ENCODE data around the gene MKKS.
"Not testable (repeated sequence)": the region's sequence is repeated elsewhere in the genome, so short reads cannot be mapped to it uniquely, and the experiment has no call there.

MKKS gene

DNA sequence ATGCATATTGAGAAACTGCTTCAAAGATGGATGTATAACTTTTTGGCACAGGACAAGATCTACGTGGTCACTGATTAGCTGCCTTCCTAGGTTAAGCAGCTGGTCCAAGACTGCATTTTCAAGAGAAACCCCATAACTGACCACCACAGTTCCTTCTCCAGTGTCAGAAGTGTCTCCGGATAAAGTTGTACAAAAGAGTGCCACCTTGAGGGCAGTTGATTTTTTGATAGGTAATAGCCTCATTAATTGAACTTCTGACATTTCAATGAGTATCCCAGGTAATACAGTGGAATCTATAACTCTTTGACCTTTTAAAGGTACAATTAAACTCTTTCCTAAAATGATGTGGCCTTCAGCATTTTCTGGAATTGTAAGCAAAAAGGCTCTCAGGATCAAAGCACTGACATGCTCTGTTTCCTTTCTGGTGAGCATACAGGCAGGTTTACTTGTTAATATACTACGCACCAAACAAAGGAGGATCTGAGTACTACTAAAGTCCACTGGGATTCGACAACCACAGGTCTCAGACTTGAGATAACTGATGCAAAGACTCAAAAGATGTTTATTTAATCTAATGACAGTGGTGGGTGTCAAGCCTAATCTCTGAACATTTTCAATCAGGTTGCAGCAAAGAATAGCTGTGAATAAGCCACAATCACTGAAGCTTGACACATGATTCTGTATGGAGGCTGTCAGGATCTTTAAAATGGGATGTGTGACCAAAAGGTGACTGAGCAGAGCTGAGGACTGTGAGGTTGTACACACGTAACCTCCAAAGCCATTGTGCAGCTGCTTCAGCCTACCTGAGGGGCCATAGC, 21.2 kb downstream of the MKKS start:
- DNase-seq (ENCODE audit: low read depth in 2 of 2), result no peak

DNA sequence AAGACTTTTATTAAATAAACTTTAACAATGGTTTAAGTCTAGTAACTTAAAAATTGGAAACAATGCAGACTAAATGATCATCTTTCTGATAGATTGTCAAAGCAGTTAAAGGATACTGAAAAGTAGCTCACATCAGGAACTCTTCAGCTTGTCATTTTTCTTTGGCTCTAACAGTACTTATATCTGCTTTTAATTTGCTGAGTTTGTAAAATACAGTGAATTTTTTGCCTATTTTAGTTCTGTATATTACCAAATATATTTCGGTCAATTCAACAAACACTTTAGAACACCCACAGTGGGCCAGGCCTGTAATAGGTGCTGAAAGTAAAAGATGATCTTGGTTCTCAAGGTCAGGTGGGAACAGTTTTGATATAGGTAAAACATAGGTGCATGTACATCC, 22.3 kb downstream of the MKKS start:
- DNase-seq (ENCODE audit: low read depth in 2 of 2), result no peak

DNA sequence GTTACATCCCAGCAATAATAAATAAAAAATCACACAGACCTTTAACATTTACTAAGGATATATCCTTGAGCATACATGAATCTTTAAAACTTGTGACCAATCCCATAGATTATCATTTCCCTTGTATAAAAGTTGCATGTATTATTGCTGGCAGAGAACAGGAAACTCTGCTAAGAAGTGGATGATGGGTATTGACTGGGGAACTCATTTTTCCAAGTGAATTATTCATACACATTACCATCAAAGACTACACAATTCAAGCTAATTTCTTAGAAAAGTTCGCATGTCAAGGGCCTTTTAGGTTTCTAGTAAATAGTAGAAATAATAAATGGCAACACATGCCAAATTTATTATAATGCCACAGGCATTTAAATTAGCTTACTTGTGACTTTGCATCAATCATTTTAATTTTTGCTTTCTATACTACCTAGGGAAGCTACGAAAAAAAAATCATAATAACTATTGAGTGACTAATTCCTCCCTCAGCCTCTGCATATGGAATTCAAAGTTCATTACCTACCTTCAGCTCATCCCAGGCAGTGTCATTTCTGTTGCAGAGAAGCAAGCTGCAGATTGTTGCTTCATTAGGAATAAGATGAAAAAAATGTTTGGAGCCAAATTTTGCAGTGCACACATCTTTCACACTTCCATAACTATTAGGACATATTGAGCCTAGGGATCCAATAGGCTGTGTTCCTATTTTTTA, 25.8 kb downstream of the MKKS start:
- DNase-seq (ENCODE audit: low read depth in 2 of 2), result no peak

DNA sequence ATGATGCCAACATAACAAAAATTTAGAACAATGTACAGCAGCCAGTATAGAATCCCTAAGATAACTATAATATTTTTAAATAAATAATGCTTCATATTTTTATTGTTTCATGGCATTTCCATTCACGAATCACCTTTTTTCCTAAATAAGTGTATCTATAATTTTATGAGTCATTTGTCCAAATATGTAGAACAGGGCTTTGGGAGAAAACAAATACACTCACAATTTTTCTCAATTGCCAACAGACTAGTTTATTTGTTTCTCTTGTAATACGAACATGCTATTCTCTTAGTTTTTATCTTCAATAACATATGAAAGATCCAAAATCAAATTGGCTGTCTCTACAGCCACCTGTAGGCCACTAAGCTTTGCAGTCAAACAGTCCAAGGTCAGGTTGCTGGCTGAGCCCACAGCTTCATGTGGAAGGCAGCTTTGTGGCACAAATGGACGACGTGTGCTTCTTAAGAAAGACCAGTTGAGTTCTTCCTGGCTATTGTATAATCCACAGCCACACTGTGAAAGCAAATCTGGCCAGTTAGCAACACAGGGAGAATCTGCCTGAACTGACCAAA, 29.0 kb downstream of the MKKS start:
- DNase-seq (ENCODE audit: low read depth in 2 of 2), result no peak

DNA sequence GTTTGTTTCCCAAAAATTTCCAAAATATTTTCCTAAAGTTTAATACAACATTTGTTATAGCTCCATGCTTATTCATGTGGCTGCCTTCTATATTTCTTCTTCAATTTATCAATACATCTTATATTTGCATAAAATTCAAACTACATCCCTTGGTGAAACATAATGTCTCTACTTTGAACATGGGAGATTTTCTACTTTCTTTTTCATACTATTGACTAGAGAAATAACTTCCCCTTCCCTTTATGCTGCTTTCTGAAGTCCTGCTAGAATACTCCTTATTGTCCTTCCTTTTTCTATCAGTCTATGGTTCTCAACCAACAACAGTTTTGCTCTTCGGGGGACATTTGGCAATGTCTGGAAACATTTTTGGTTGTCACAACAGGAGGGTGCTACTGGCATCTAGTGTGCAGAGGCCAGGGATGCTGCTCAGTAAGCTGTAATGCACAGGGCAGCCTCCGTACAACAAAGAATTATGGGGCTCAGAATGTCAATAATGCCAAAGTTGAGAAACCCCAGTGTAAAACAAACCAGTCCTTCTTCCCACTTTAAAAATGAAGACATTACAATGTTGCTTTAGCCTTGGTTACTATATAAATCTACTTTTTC, 29.9 kb downstream of the MKKS start:
- DNase-seq (ENCODE audit: low read depth in 2 of 2), result no peak

DNA sequence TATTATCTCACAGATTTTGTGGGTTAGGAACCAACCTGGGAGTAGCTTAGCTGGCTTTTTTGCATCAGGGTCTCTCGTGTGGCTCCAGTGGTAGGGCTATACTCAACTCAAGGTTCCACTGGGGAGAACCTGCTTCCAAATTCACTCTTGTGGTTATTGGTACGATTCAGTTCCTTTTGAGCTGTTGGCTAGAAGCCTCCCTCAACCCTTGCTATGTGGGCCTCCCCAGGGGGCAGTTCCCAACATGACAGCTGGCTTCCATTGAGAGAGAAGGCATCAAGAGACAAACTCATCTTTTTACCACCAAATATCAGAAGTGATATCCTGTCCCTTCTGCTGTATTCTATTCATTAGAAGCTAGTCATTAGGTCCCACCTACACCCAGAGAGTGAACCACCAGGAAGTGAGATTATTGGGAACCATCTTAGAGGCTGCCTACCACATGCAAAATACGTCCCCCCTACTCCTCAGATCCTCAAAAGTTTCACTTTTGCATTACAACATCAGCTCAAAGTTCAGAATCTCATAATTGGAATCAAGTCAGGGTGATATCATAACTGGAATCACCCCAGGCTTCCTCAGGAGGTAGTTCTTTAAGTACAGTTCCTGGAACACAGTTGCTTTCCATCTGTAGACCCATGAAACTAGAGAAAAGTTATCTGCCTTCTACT, 30.9 kb downstream of the MKKS start:
- DNase-seq (ENCODE audit: low read depth in 2 of 2), result no peak

DNA sequence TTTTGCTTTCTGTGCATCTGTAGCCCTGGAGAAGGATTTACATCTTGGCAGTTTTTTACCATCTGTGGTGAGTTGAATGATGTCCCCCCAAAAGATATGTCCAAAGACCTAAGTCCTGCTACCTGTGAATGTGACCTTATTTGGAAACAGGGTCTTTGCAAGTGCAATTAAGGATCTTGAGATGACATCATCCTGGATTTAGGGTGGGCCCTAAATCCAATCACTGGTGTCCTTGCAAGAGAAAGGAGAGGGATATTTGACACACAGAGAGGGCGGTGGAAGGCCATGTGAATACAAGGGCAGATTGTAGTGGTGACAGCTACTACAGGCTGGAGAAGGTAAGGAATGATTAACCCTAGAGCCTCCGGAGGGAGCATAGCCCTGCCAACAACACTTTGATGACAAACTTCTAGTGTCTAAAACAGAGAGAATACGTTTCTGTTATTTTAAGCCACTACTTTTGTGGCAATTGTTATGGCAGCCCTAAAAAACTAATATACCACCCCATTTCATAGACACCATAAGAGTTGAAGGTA, 35.1 kb downstream of the MKKS start:
- DNase-seq (ENCODE audit: low read depth in 2 of 2), result no peak

DNA sequence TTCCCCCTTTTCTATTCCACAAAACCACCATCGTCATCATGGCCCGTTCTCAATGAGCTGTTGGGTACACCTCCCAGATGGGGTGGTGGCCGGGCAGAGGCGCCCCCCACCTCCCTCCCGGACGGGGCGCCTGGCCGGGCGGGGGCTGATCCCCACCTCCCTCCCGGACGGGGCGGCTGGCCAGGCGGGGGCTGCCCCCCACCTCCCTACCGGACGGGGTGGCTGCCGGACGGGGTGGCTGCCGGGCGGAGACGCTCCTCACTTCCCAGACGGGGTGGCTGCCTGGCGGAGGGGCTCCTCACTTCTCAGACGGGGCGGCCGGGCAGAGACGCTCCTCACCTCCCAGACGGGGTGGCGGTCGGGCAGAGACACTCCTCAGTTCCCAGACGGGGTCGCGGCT, 39.3 kb downstream of the MKKS start:
- DNase-seq (ENCODE audit: low read depth in 2 of 2), result not testable (repeated sequence)

DNA sequence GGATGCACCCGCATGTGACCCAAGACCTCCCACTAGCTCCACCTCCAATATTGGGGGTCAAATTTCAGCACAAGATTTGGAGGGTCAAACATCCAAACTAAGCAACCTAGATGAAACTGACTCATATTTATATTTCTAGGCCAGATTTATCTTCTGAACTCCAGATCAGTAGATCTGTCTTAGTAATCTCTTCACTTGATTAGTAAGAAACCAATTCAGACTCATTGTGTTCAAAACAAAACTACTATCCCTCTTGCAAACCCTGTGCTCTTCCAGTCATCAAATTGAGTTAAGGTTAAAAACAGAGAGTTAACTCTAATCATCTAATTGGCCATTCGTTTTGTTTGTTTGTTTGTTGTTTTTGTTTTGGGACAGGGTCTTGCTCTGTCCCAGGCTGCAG, 43.3 kb downstream of the MKKS start:
- DNase-seq (ENCODE audit: low read depth in 2 of 2), result no peak

DNA sequence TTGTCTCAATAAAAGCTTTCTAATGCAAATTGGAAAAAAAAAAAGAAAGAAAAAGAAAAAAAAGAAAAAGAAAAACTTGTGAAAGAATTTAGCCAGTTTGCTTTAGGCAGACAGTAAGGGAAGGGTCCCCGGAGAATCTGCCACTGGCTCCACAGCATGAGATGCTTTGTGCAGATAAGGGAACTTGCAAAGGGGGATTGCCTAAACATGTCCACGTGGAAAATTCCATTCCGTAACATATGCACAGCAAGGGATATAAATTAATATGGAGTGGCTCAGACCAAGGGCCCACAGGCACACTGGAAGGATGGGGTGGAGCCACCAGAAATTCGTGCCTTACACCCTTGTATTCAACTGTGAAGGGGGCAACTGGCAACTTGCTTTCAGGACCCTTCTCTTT, 45.4 kb downstream of the MKKS start:
- DNase-seq (ENCODE audit: low read depth in 2 of 2), result no peak

DNA sequence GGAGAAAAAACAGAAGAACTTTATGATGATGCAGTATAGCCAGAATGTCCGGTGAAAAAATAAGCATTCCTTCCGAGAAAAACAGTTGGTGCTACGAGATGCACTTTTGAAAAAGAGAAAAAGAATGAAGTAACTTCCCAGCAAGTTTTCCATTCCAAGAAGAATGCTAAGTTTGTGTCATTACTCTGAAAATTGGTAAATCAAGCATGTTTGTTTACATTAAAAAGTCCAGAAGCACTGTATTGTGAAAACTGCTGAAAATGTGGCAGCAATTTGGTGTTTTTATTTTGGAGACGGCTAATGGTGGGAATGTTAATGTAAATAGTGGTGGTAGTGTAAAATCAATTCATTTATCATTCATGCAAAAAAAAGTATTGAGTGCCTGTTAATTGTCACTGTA, 46.3 kb downstream of the MKKS start:
- no peak for DNase-seq (ENCODE audit: low read depth in 2 of 2)

DNA sequence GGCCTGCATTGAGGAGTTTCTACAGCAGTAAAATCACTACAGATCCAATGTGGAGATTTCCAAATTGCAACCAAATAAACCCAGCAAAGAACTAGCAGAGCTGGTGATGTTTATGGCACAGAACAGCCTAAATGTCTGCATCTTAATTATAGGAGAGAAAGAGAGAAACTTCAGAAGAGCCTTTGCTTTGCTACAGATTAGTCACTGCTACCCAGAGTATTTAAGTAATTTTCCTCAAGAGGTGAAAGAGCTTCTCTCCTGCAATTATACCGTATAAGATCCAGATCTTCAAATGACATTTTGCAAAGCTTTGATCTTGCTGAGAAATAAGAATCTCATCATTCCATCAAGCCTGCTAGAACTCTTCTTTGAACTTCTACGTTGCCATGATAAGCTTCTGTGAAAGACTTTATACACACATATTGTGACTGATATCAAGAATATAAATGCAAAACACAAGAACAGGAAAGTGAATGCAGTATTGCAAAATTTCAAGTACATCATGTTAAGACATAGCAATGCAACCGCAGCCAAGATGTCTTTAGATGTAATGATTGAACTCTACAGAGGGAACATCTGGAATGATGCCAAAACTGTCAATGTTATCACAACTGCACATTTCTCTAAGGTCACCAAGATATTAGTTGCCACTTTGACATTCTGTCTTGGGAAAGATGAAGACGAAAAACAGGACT, 48.0 kb downstream of the MKKS start:
- DNase-seq (ENCODE audit: low read depth in 2 of 2), result no peak

DNA sequence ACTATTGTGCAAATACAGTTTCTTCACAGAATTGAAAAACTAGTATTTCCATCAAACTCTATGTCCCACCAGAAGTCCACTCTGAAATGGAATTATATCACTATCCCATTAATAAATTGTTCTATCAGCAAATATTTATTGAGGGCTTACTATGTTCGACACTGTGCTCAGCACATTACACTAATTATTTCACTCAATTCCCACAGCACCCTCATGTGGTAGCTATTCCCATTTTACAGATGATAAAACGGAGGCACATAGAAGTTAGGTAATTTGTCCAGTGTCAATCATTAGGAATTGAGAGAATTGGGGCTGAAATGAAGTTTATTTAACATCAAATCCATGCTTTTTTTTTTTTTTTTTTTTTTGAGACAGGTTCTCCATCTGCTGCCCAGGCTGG, 52.5 kb downstream of the MKKS start:
- DNase-seq (ENCODE audit: low read depth in 2 of 2), result no peak

DNA sequence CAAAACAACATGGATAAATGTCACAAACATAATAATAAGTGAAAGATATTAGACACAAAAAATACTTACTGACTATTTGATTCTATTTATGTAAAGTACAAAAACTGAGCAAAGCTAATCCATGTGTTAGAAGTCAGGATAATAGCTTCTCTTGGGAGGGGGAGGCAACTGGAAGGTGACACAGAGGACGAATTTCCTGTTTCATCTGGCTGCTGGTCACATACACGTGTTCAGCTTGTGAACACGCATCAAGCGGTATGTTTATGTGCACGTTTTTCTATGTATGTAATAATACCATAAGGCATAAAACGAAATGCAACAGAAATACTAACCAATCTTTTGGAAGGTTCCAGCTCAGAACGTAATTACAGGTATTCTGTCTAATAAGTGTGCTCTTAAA, 54.3 kb downstream of the MKKS start:
- no peak for DNase-seq (ENCODE audit: low read depth in 2 of 2)

DNA sequence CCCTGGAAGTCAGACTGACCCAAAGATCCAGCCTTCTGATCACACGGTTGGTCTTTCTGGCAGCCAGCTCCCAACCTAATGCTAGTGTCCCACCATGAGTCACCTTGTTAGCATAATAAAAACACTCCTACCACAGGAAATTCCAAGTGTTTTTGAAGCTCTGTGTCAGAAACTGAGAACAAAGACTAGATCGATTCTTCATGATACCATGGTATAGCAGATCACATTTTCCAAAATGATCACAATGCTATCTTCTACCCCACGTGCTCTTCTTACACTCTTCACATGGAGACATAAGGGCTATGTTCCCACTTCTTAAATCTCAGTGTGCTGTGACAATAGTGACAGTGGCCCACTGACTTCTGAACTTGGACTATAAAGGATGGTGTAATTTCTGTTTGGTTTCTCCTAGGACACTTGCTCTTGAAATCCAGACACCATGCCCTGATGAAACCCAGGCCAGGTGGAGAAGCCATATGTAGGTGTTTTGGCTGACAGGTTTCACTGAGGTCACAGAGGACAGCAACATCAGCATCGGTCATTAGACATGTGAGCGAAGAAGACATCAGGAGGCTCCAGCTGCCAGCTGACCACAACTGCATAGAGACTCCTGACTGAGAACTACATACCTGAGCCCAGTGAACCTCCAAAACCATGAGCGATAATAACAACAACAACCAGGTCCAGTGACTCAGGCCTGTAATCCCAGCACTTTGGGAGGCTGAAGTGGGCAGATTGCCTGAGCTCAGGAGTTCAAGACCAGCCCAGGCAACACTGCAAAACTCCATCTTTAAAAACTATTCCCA, 57.5 kb downstream of the MKKS start:
- no peak for DNase-seq (ENCODE audit: low read depth in 2 of 2)

DNA sequence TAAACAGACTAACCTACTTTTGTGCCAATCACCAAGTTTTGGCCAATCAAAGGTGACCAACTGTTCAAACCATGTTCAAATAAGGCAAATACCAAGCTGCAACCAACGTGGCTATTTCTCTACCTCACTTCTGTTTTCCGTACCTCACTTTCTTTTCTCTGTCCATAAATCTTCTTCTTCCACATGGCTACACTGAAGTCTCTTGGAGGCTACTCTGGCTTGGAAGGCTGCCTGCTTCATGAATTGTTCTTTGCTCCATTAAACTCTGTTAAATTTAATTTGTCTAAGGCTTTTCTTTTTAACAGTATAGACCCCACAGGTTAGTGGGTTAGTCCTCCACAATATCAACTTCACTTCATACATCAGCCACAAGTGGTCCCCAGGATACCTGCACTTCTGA, 58.8 kb downstream of the MKKS start:
- DNase-seq (ENCODE audit: low read depth in 2 of 2), result no peak

DNA sequence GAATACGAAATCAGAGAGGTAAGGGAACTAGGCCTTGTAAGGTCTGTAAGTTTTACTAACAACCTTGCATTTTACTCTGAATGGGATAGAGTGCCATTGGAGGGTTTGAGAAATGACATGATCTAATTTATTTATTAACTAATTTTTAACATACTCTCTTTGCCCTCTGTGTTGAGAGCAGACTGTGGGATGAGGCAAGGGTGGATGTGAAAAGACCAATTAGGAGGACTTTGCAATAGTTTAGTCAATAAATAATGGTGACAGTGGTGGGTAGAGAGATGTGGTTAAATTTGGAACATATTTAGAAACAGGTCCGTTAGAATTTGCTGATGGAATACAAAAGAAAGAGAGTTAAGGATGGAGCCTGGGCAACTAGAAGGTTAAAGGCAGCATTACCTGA, 60.0 kb downstream of the MKKS start:
- no peak for DNase-seq (ENCODE audit: low read depth in 2 of 2)

DNA sequence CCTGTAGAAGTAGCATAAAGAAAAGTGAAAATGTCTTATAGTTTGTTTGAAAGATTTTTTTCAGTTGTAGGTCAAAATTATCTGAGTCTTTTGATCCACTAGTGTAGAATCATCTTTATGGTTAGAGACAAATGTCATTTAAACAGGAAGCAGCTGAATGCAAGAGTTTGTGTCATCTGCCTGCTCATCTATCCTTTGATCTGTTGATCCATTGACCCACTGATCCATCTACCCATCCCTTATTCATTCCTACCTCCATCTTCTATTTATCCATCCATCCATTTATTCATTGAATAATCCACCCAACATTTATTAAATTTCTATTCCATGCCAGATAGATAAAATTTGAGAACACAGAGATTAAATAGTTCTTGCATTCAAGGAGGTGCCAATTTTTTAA, 62.6 kb downstream of the MKKS start:
- no peak for DNase-seq (ENCODE audit: low read depth in 2 of 2)

DNA sequence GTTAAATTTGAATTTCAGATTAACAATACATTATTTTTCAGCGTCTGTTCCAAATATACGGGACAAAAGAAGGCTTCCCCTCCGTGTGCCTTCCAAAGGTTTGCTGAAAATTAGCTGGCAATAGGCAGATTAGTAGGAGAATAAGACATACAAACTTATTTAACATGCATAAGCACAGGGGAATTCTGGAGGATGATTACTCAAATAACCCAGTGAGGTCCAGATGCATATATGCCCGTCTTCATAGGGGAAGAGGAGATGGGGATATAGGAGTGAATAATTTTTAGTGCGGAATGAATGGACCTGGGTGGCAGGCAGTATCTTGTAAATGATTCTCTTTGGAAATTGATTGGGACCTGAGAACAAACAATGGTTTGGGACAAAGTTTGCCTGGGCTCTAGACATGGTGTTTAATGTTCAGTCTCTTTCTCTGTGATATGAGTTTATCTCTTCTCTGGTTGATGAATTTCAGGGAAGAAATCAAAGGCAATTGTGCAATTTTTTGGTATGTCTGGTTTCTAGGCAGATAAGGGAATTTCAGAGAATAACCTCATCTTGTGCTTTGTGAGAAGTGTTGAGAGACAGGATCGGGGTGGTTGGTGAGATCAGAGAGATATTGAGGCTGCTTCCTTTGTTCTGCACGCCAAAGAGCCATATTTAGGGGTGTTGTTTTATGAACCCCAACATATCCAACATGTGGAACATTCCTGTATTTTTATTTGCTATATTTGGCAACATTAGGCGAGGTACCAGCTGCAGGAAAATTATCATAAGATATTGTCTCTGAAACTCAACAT, 63.7 kb downstream of the MKKS start:
- DNase-seq (ENCODE audit: low read depth in 2 of 2), result no peak

DNA sequence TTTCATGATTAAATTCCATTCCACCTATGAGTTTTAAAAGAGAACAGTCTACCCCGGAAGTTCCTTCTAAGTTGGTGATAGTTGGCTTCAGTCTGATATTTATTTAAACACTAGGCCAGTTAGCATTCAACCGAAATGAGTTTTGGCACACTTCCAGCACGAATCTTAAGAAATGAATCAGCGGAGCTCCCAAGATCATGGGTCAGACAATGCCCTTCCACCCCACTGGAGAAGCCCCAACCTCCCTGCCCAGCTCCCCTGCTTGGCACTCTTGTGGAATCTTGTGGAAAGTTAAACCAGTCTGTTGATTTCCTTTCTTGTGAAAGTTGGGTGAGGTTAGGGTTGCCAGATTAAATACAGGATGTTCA, 64.3 kb downstream of the MKKS start:
- no peak for DNase-seq (ENCODE audit: low read depth in 2 of 2)

Data from stimulated activated CD4-positive, alpha-beta T cell treated with anti-CD3 and anti-CD28 coated beads, Interleukin-4, amount 100 ng/mL, for 48 hours (primary cell).